HepG2 (cell line): ENCODE data around the gene TM4SF5. TPM values are rescaled to one million over a fixed set of nuclear protein-coding genes. Genes with fewer than 3 reads are reported as not detected.

Experiments
- EHMT2 ChIP-seq: fragments of 200-600 bp; sonication (generic); IDR thresholded peaks from 2 replicates; pipeline ENCODE4 v1.7.0; 2017; ENCODE audit warnings: antibody characterized with exemption, low read depth, low read length, borderline replicate concordance
- ELF3 ChIP-seq: IDR thresholded peaks from 2 replicates; pipeline ENCODE4 v1.6.1; 2016; ENCODE audit warnings: missing genetic modification reagents, missing compliant biosample characterization
- KLF13 ChIP-seq: sonication (generic); formaldehyde crosslinking; IDR thresholded peaks from 2 replicates; pipeline ENCODE4 v1.4.0; 2020; ENCODE audit warnings: mild to moderate bottlenecking, missing genetic modification reagents
- MBNL3 ChIP-seq: fragments of 250-450 bp; sonication (Bioruptor Pico); conservative IDR thresholded peaks from 2 replicates; pipeline ENCODE4 v1.8.0; 2022; ENCODE audit warnings: mild to moderate bottlenecking, inconsistent platforms
- MED8 ChIP-seq: sonication (generic); formaldehyde crosslinking; IDR thresholded peaks from 2 replicates; pipeline ENCODE4 v1.8.1; 2023; ENCODE audit warnings: mild to moderate bottlenecking, missing genetic modification reagents; ENCODE audit not compliant: insufficient replicate concordance
- MEF2D ChIP-seq: sonication (generic); formaldehyde crosslinking; IDR thresholded peaks from 2 replicates; pipeline ENCODE4 v1.5.1; 2020; ENCODE audit warnings: mild to moderate bottlenecking, missing genetic modification reagents
- PITX1 ChIP-seq: sonication (generic); formaldehyde crosslinking; IDR thresholded peaks from 2 replicates; pipeline ENCODE4 v1.5.1; 2020; ENCODE audit warnings: mild to moderate bottlenecking, missing genetic modification reagents
- RELA ChIP-seq: sonication (generic); formaldehyde crosslinking; IDR thresholded peaks from 2 replicates; pipeline ENCODE4 v1.4.0; 2020; ENCODE audit warnings: missing genetic modification reagents
- SMARCE1 ChIP-seq: fragments of 450-650 bp; IDR thresholded peaks from 2 replicates; pipeline ENCODE4 v1.6.1; 2017; ENCODE audit warnings: borderline replicate concordance
- TCF7 ChIP-seq: sonication (generic); IDR thresholded peaks from 2 replicates; pipeline ENCODE4 v1.6.1; 2016; ENCODE audit warnings: antibody characterized with exemption, low read depth
- ZFY ChIP-seq: sonication (generic); formaldehyde crosslinking; IDR thresholded peaks from 2 replicates; pipeline ENCODE4 v1.4.0; 2020; ENCODE audit warnings: missing genetic modification reagents
- ZKSCAN8 ChIP-seq: IDR thresholded peaks from 2 replicates; pipeline ENCODE4 v1.6.1; 2016; ENCODE audit warnings: borderline replicate concordance, missing genetic modification reagents, missing compliant biosample characterization
- ZNF724P ChIP-seq: sonication (generic); formaldehyde crosslinking; IDR thresholded peaks from 2 replicates; pipeline ENCODE4 v1.8.0; 2022; ENCODE audit warnings: missing genetic modification reagents, borderline replicate concordance
- polyA plus RNA-seq, 8 experiments: library from polyadenylated mRNA; depleted of rRNA in 3 of 8; stranded (reverse) in 7 of 8; unstranded in 1 of 8; fragments of >200 nt; fragmentation: Illumina TruSeq in 4 of 8; extraction: Trizol in 4 of 8; gene quantifications; 2 replicates each; pipeline versions ENCODE4 v1.2.1 to v1.2.3, GENCODE V29; 2011 to 2016; ENCODE audit warnings: low read depth in 4 of 8, missing spikeins in 1 of 8, mixed read lengths in 1 of 8; ENCODE audit not compliant: insufficient read depth in 1 of 8
- total RNA-seq, 5 experiments: library from RNA; depleted of rRNA; stranded (reverse); fragments of >200 nt; fragmentation: Illumina TruSeq; extraction: Trizol; gene quantifications; 2 replicates each; pipeline ENCODE4 v1.2.3, GENCODE V29; 2016; ENCODE audit warnings: low read depth in 1 of 5
- TF ChIP-seq, protein P1 (sequence below): IDR thresholded peaks from 2 replicates; pipeline ENCODE4 v1.6.1; 2016
- TF ChIP-seq, protein P2 (sequence below): sonication (generic); formaldehyde crosslinking; IDR thresholded peaks from 2 replicates; pipeline ENCODE4 v1.4.0; 2020; ENCODE audit warnings: mild to moderate bottlenecking, missing genetic modification reagents
- TF ChIP-seq, protein P3 (sequence below): sonication (generic); formaldehyde crosslinking; IDR thresholded peaks from 2 replicates; pipeline ENCODE4 v1.5.1; 2020; ENCODE audit warnings: missing genetic modification reagents, mild to moderate bottlenecking, borderline replicate concordance
- TF ChIP-seq, protein P4 (sequence below), 2 experiments: sonication (generic) in 1 of 2; formaldehyde crosslinking in 1 of 2; IDR thresholded peaks; 2 replicates each; pipeline versions ENCODE4 v1.5.1 to v1.6.1; 2011 to 2020; ENCODE audit warnings: borderline replicate concordance in 1 of 2, low read depth in 1 of 2, low read length in 1 of 2, mild to moderate bottlenecking in 1 of 2, missing genetic modification reagents in 1 of 2, moderate library complexity in 1 of 2

Gene TM4SF5
- total and polyA plus RNA-seq, 2 of the 13 experiments (the other 11 are each of a cell fraction or from before 2014, with no cell fraction given) = 30.1 to 126 TPM

DNA sequence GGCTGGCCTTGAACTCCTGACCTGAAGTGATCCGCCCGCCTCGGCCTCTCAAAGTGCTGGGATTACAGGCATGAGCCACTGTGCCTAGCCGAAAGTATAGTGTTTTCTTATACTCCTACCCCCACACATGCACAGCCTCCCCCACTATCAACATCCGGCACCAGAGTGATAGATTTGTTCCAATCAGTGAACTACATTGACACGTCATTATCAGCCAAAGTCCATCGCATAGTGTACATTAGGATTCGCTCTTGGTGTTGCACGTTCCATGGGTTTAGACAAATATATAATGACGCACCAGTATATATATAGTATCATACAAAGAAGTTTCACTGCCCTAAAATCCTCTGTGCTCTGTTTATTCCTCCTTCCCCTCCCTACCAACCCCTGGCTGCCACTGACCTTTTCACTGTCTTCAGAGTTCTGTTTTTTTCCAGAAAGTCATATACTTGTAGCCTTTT lies 11.9 kb upstream of the TM4SF5 start (continued):
- TF ChIP-seq, protein P1, sequence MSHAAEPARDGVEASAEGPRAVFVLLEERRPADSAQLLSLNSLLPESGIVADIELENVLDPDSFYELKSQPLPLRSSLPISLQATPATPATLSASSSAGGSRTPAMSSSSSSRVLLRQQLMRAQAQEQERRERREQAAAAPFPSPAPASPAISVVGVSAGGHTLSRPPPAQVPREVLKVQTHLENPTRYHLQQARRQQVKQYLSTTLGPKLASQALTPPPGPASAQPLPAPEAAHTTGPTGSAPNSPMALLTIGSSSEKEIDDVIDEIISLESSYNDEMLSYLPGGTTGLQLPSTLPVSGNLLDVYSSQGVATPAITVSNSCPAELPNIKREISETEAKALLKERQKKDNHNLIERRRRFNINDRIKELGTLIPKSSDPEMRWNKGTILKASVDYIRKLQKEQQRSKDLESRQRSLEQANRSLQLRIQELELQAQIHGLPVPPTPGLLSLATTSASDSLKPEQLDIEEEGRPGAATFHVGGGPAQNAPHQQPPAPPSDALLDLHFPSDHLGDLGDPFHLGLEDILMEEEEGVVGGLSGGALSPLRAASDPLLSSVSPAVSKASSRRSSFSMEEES (CRISPR knock-in tag) = peak; percentile 37
- TF ChIP-seq ZKSCAN8 (CRISPR knock-in tag) = peak; percentile 76; the same call in 1 of the 2 replicates
- TF ChIP-seq, protein P2, sequence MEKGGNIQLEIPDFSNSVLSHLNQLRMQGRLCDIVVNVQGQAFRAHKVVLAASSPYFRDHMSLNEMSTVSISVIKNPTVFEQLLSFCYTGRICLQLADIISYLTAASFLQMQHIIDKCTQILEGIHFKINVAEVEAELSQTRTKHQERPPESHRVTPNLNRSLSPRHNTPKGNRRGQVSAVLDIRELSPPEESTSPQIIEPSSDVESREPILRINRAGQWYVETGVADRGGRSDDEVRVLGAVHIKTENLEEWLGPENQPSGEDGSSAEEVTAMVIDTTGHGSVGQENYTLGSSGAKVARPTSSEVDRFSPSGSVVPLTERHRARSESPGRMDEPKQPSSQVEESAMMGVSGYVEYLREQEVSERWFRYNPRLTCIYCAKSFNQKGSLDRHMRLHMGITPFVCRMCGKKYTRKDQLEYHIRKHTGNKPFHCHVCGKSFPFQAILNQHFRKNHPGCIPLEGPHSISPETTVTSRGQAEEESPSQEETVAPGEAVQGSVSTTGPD = peak; percentile 23; the same call in 1 of the 2 replicates
- TF ChIP-seq MED8 (CRISPR knock-in tag) = no peak
- TF ChIP-seq, protein P3, sequence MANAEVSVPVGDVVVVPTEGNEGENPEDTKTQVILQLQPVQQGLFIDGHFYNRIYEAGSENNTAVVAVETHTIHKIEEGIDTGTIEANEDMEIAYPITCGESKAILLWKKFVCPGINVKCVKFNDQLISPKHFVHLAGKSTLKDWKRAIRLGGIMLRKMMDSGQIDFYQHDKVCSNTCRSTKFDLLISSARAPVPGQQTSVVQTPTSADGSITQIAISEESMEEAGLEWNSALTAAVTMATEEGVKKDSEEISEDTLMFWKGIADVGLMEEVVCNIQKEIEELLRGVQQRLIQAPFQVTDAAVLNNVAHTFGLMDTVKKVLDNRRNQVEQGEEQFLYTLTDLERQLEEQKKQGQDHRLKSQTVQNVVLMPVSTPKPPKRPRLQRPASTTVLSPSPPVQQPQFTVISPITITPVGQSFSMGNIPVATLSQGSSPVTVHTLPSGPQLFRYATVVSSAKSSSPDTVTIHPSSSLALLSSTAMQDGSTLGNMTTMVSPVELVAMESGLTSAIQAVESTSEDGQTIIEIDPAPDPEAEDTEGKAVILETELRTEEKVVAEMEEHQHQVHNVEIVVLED (CRISPR knock-in tag) = peak; percentile 27; the same call in 1 of the 2 replicates
- peak; percentile 47 for TF ChIP-seq ZFY (CRISPR knock-in tag)
- TF ChIP-seq ZNF724P (CRISPR knock-in tag) = no peak
- TF ChIP-seq SMARCE1 = no peak
- TF ChIP-seq ELF3 = peak; percentile 81
- TF ChIP-seq KLF13 (CRISPR knock-in tag) = no peak
- no peak for TF ChIP-seq RELA (CRISPR knock-in tag)
- peak; percentile 91 for TF ChIP-seq MEF2D (CRISPR knock-in tag)
- TF ChIP-seq PITX1 (CRISPR knock-in tag) = peak; percentile 96
- TF ChIP-seq, protein P4, sequence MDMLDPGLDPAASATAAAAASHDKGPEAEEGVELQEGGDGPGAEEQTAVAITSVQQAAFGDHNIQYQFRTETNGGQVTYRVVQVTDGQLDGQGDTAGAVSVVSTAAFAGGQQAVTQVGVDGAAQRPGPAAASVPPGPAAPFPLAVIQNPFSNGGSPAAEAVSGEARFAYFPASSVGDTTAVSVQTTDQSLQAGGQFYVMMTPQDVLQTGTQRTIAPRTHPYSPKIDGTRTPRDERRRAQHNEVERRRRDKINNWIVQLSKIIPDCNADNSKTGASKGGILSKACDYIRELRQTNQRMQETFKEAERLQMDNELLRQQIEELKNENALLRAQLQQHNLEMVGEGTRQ (IDR thresholded peaks at IDR 0.05; ENCODE audit: low read depth, low read length) = no peak
- TF ChIP-seq, protein P4 (CRISPR knock-in tag; IDR thresholded peaks at IDR 0.05; ENCODE audit: borderline replicate concordance) = no peak
- TF ChIP-seq TCF7 = peak; percentile 75
- 0 out of 2 replicates have a peak, but pooled peaks have one; percentile 22 for TF ChIP-seq EHMT2
- no peak for TF ChIP-seq MBNL3 (CRISPR knock-in tag)
